GM12864 (cell line): ENCODE results near the gene TESK2.
"Not testable (repeated sequence)": the region's sequence is repeated elsewhere in the genome, so short reads cannot be mapped to it uniquely, and the experiment has no call there.

Experiments used
- DNase-seq: peaks from one replicate; pipeline ENCODE4 v3.0.0-alpha.2; 2011; ENCODE audit warnings: low read depth
- H3K4me3 ChIP-seq: 2 replicates; pipeline ENCODE4 v1.5.1; 2011; ENCODE audit warnings: mild to moderate bottlenecking, low read depth, low read length, control low read depth
- CTCF ChIP-seq: IDR thresholded peaks from 2 replicates; pipeline ENCODE4 v1.5.1; 2011; ENCODE audit warnings: low read depth, mild to moderate bottlenecking, moderate library complexity, low read length, control low read depth, inconsistent platforms; ENCODE audit errors: missing control alignments

Gene TESK2

GRCh38 chr1:45490626-45491486 is at the start of gene TESK2:
TSS of gene TESK2 (minus strand) at chr1:45491163. CDS start at chr1:45457785, 33,378 bp downstream.
- H3K4me3 ChIP-seq = peak within 1 kb of the TSS; percentile 53
- peak; percentile 14 for TF ChIP-seq CTCF
- peak; percentile 100 for DNase-seq

GRCh38 chr1:45536886-45537285 is 45.9 kb upstream of the TESK2 start:
- no peak for DNase-seq

GRCh38 chr1:45535988-45536766 is 45.2 kb upstream of the TESK2 start:
- TF ChIP-seq CTCF = no peak
- H3K4me3 ChIP-seq = no peak overlapping the region
- DNase-seq = no peak

More at GRCh38 chr1:45536886-45537285, 45.9 kb upstream of the TESK2 start:
- H3K4me3 ChIP-seq = no peak overlapping the region
- TF ChIP-seq CTCF = no peak

GRCh38 chr1:45531873-45532272 is 40.9 kb upstream of the TESK2 start:
- DNase-seq = no peak
- TF ChIP-seq CTCF = no peak

DNA sequence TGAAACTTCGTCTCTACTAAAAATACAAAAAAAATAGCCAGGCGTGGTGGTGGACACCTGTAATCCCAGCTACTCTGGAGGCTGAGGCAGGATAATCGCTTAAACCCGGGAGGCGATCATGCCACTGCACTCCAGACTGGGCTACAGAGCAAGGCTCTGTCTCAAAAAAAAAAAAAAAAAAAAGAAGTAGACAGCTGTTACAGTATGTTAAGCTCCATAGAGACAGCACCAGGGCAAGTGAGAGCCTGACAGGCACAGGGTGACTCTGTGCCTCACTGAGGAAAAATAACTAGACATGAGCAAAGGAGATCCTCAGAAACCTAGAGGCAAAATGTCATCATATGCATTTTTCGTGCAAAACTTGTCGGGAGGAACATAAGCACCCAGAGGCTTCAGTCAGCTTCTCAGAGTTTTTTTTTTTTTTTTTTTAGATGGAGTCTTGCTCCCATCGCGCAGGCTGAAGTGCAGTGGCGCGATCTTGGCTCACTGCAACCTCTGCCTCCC is 39.7 kb upstream of the TESK2 start:
- no peak for TF ChIP-seq CTCF
- no peak overlapping the region for H3K4me3 ChIP-seq
- no peak for DNase-seq

More at GRCh38 chr1:45531873-45532272, 40.9 kb upstream of the TESK2 start:
- H3K4me3 ChIP-seq = no peak overlapping the region

GRCh38 chr1:45526135-45526644 is 35.2 kb upstream of the TESK2 start:
- no peak for TF ChIP-seq CTCF
- no peak for DNase-seq
- no peak overlapping the region for H3K4me3 ChIP-seq

- not testable (repeated sequence) for DNase-seq
These were observed 33.0 kb upstream of the TESK2 start for GRCh38 chr1:45523975-45524374.

DNA sequence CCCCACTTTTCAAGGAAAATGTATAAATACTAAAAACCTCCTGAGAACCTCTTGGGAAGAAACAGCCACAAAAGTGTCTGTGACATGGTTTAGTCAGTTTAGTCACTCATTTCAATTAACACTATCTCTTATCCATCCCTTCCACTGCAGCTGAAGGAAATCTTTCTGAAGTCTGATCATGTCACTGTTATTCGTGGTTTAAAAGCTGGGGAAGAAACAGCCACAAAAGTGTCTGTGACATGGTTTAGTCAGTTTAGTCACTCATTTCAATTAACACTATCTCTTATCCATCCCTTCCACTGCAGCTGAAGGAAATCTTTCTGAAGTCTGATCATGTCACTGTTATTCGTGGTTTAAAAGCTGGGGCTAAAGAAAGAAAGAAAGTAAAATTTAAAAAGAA is 32.6 kb upstream of the TESK2 start:
- H3K4me3 ChIP-seq, DNase-seq: not testable (repeated sequence)

More at GRCh38 chr1:45523975-45524374, 33.0 kb upstream of the TESK2 start:
- H3K4me3 ChIP-seq = not testable (repeated sequence)
